Stimulated activated CD8-positive, alpha-beta memory T cell treated with anti-CD3 and anti-CD28 coated beads, Interleukin-7, amount 100 ng/mL, for 24 hours (primary cell): ENCODE measurements around the gene COL4A1.

Experiments
- DNase-seq: peaks from one replicate; pipeline ENCODE4 v3.0.0-alpha.2; 2020; ENCODE audit warnings: low read depth

COL4A1 gene

GRCh38 chr13:110293037-110293436 lies 13.9 kb downstream of the COL4A1 start:
- no peak for DNase-seq

- DNase-seq: no peak
Measured at GRCh38 chr13:110291286-110291685, 15.7 kb downstream of the COL4A1 start.

- DNase-seq: no peak
Measured at GRCh38 chr13:110290826-110291225, 16.1 kb downstream of the COL4A1 start.

- DNase-seq: no peak
Measured at GRCh38 chr13:110290153-110290552, 16.8 kb downstream of the COL4A1 start.

GRCh38 chr13:110289661-110290060 lies 17.3 kb downstream of the COL4A1 start:
- DNase-seq: no peak

- DNase-seq: no peak
Measured at GRCh38 chr13:110289174-110289573, 17.8 kb downstream of the COL4A1 start.

GRCh38 chr13:110286833-110287819 lies 19.8 kb downstream of the COL4A1 start:
- DNase-seq: no peak

- DNase-seq: no peak
Measured at GRCh38 chr13:110285991-110286832, 20.7 kb downstream of the COL4A1 start.

- DNase-seq: no peak
Measured at GRCh38 chr13:110284779-110285484, 22.0 kb downstream of the COL4A1 start.

- no peak for DNase-seq
Measured at GRCh38 chr13:110283736-110284517, 23.0 kb downstream of the COL4A1 start.

- DNase-seq: no peak
Measured at GRCh38 chr13:110282316-110282841, 24.6 kb downstream of the COL4A1 start.

- DNase-seq: no peak
Measured at GRCh38 chr13:110281736-110282135, 25.2 kb downstream of the COL4A1 start.

- DNase-seq: no peak
Measured at GRCh38 chr13:110280985-110281688, 25.8 kb downstream of the COL4A1 start.

GRCh38 chr13:110280231-110280813 lies 26.6 kb downstream of the COL4A1 start:
- no peak for DNase-seq

- DNase-seq: no peak
Measured at GRCh38 chr13:110279684-110280083, 27.3 kb downstream of the COL4A1 start.

- no peak for DNase-seq
Measured at GRCh38 chr13:110278859-110279258, 28.1 kb downstream of the COL4A1 start.

GRCh38 chr13:110277357-110277975 lies 29.5 kb downstream of the COL4A1 start:
- no peak for DNase-seq

- no peak for DNase-seq
Measured at GRCh38 chr13:110276553-110276950, 30.4 kb downstream of the COL4A1 start.

- no peak for DNase-seq
Measured at GRCh38 chr13:110275931-110276552, 30.9 kb downstream of the COL4A1 start.
